GM18951 (cell line): Measurements from ENCODE around the gene SCYGR3.
"Not testable (repeated sequence)": the region's sequence is repeated elsewhere in the genome, so short reads cannot be mapped to it uniquely, and the experiment has no call there.

ENCODE experiments used
- POLR2A ChIP-seq: IDR thresholded peaks from 4 replicates; pipeline ENCODE4 v1.6.1; 2011; ENCODE audit warnings: mild to moderate bottlenecking; ENCODE audit not compliant: insufficient read length, insufficient read depth; ENCODE audit errors: extremely low read depth
- in situ Hi-C: fragments of 300-500 bp; cut with MboI; formaldehyde crosslinking; loops from one replicate; pipeline ENCODE4 v1.12.0; 2022; ENCODE audit warnings: low sequenced_read_pairs, mixed read lengths, inconsistent platforms; ENCODE audit not compliant: unreplicated experiment

The SCYGR3 gene

GRCh38 chr2:227606476-227606875, 8.2 kb downstream of the SCYGR3 start:
- in situ Hi-C loops, result no loop called here

DNA sequence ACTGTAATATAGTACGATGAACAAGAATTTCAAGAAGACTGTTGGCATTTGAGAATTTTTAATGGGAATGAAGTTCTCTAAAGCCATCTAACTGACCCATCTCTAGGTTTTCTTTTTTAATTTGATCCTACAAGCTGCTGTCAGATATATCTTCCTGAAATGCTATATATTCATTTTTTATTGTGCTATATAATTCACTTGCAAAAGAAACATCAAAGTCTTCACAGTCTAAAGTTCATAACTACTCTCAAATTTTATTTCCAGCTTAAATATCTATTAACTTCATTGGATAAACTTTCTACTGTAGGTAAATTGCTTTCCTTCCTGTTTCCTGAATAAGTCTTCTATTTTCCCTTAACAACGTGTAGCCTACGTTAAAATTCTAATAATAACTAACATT, 12.3 kb downstream of the SCYGR3 start:
- no peak for TF ChIP-seq POLR2A
- in situ Hi-C loops, result no loop called here

More at GRCh38 chr2:227606476-227606875, 8.2 kb downstream of the SCYGR3 start:
- TF ChIP-seq POLR2A, result no peak

- in situ Hi-C loops, result not testable (repeated sequence)
Measured at GRCh38 chr2:227598835-227599503, 15.7 kb downstream of the SCYGR3 start, which contains the start of gene SCYGR2. Gene SCYGR2 (plus strand): TSS chr2:227598893. CDS start chr2:227598893, 0 bp downstream.

- no peak for TF ChIP-seq POLR2A
- in situ Hi-C loops, result no loop called here
Measured at GRCh38 chr2:227597998-227598397, 16.6 kb downstream of the SCYGR3 start.

- no peak for TF ChIP-seq POLR2A
- in situ Hi-C loops, result no loop called here
Measured at GRCh38 chr2:227597036-227597435, 17.6 kb downstream of the SCYGR3 start.

- in situ Hi-C loops, result no loop called here
- TF ChIP-seq POLR2A, result no peak
Measured at GRCh38 chr2:227595797-227596196, 18.8 kb downstream of the SCYGR3 start.

GRCh38 chr2:227592694-227593387, 21.8 kb downstream of the SCYGR3 start:
- TF ChIP-seq POLR2A, result no peak
- in situ Hi-C loops, result no loop called here

DNA sequence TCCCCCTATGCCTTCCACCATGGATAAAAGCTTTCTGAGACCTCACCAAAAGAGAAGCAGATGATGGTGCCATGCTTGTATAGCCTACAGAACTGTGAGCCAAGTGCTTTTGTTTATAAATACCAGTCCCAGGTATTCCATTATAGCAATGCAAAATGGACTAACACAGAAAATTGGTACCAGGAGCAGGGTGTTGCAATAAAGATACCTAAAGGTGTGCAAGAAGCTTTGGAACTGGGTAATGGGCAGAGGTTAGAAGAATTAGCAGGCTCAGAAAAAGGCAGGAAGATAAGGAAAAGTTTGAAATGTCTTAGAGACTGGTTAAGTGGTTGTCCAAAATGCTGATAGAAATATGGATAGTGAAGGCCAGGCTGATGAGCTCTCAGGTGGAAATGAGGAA, 32.3 kb downstream of the SCYGR3 start:
- in situ Hi-C loops, result no loop called here

DNA sequence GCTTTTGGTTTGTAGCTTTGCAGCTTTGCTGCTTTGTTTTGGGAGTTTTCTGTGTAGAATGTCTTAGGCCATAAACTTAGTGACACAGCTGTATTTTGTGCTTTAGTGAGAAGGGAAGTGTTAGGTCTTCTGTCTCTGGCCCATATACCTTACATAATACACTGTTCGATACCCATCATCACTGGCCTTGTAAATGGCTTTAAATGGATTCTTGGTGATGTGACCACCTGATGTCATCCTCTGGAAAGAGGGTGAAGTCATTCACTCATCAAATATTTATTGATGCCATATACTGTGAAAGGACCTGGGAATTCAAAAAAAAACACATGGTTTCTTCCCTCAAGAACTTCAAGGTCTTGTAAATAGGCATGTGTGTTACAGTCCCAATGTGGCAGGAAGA, 34.8 kb downstream of the SCYGR3 start:
- in situ Hi-C loops, result no loop called here

More for the DNA sequence above, 32.3 kb downstream of the SCYGR3 start:
- no peak for TF ChIP-seq POLR2A

DNA sequence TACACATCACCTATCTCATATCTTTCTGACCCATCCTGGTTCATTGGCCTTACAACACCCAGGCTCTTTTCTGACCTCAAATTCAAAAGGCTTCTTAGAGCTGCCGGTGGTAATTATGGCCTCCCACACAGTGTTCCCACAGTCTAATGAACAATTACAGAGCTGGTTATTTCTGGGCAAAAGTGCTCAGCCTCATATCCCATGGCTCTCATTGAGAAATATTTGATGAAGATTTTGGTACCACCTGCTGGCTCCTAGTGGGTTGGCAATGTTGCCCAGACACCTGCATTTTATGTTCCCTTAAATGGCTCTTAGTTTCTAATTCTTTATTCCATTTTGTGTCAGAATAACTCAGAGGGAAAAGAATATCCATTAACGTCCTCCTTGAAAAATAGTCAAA, 36.0 kb downstream of the SCYGR3 start:
- no peak for TF ChIP-seq POLR2A

More for the DNA sequence above, 34.8 kb downstream of the SCYGR3 start:
- no peak for TF ChIP-seq POLR2A

DNA sequence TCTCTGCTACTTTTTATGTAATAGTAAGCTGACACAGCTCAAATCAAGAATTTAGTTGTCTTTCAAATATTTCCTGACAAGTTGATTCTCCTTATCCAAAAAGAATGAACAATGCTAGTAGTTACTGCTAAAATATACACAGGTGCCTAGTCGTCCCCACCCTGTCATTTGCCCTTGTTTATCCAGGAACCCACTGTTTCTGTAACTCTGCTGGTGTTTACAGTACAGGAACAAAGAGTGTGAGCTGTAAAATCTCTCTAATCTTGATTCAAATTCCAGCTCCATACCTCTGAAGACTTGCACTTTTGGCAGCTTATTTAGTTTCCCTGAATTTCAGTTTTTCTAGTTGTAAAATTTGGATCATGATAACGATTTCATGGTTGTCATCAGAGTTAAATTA, 37.1 kb downstream of the SCYGR3 start:
- no peak for TF ChIP-seq POLR2A
- in situ Hi-C loops, result no loop called here

More for the DNA sequence above, 36.0 kb downstream of the SCYGR3 start:
- in situ Hi-C loops, result no loop called here

- in situ Hi-C loops, result no loop called here
- TF ChIP-seq POLR2A, result no peak
Measured at GRCh38 chr2:227576812-227577211, 37.8 kb downstream of the SCYGR3 start.

DNA sequence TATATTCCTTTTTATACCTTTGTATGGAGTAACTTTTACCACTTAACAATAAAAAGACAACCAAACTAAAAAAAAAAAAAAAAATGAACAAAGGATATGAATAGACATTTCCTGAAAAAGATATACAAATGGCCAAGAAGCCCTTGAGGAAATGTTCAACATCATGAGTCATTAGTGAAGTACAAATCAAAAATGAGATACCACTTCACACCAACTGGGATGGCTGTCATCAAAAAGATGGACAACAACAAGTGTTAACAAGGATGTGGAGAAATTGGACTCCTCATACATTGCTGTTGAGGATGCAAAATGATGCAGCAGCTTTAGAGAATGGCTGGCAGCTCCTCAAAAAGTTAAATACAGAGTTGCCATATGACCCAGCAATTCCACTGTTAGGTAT, 38.5 kb downstream of the SCYGR3 start:
- in situ Hi-C loops, result no loop called here
- no peak for TF ChIP-seq POLR2A

DNA sequence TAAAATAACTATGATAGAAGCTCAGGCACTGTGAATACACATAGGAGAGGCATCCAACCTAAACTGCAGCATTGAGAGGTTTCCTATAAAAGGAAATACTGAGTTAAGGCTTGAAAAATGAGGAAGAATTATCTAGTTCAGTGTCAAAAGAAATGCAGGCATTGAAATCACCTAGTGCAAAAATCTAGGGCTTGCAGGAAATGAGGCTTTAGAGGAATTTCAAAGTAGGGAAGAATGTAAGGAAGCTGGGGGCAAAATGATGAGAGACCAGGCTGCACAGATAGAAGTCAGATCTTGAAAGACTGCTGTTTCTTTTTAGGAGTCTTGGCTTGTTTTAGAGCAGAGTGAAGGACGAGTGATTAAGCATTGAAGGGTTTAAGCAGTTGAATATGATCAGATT, 44.0 kb downstream of the SCYGR3 start:
- in situ Hi-C loops, result no loop called here

More for the DNA sequence above, 44.0 kb downstream of the SCYGR3 start:
- TF ChIP-seq POLR2A, result no peak
